GM19023 (cell line): ENCODE data around the gene MRPL54.

Experiments used
- ATAC-seq: cut with Tn5 transposase; IDR thresholded peaks from one replicate; pipeline ENCODE4 v1.9.1; 2021; ENCODE audit warnings: mild to moderate bottlenecking, moderate library complexity; ENCODE audit not compliant: unreplicated experiment

MRPL54 gene

DNA sequence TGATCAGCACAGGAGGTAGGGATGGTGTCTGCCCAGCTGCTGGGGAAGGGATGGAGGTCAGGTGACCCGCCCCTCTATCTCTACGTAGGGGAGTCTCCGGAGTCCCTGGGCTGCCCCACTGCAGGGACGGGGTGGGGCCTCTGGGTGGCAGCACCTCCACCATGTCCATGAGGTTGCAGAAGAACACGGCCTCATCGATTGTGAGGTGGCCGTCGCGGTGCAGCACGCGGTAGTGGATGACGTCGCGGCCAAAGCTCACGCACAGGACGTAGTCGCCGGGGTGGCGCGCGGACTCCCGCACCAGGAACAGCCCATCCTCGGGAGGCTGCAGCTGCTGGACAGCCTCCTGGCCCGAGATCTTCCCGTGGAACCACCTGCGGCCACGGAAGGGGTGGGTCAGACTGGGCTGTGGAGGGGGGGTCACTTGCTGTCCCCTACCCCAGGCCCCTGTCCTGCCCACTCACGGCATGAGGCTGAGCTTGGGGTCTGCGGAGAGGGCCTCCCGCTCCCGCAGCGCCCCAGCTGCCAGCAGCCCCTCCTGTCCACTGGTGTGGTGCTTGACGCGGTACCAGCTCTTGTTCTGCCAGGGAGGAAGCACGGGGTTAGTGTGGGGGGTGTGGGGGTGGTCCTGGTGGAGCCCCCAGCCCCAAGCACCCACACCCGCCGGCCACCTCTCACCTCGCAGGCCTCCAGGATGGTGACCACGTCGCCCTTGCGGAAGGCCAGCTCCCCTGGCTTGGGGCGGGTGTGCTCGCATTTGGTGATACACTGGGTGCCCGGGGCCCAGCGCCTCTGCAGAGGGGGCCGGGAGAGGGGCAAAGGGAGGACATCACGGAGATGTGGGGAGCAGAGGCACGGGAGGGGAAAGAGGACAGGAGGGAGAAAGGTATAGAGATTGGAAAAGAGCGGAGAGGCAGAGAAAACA is 21.4 kb downstream of the MRPL54 start:
- no peak for ATAC-seq

DNA sequence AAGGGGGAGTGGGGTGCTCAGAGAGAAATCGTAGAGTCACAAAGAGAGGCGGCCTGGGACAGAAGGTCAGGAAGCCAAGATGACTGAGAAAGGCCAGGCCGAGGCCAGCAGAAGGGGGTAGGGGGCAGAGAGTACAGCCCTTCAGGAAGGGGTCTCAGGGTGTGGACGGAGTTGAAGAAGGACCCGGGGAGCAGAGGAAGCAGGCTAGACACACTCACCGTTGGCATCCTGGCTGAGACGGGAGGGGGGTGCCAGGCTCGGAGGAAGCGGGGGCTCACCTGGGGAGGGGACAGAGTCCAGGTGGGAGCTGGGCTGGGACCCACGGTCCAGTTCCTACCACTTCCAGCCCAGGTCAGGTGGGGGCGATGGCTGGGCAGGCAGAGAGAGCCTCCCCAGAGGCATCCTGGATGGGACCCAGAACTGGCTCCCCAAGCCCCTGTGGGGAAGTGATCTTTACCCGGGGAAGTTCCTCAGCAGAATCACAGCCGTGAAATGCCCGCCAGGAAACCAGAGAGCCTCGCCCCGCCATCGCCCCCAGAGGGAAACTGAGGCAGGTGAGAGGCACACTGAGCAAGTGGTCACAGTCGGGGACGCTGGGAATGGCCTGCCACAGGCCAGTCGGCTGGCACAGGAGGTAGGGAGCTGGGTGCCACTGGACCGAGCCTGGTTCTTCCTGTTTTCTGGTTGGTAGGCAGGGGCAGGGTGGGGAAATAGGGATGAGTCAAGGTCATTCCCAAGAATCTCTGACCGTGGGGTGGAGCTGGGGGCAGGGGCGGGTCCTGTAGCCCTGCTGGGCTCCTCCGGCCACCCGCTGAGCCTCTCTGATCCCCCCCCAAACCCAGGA is 22.3 kb downstream of the MRPL54 start:
- no peak for ATAC-seq

DNA sequence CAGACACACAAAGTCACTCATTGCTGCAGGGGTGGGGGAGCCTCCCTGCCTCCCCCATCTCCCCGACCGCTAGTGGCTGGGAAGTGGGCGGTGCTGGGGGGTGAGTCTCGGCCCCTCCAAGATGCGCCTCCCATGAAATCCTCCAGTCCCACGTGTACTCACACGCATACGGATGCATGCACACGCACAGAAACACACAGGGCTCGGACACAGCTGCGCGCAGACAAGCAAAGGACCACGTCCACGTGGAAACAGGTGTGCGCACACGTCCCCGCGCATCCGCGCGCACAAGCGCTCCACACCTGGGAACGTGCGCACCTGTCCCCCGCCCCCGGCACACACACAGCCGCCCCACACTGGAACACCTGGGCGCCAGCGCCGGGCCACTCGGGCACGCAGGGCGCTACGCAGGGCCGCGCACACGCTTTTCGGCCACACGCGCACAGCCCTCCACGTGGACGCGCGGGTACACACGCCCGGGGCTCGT is 23.0 kb downstream of the MRPL54 start:
- no peak for ATAC-seq

DNA sequence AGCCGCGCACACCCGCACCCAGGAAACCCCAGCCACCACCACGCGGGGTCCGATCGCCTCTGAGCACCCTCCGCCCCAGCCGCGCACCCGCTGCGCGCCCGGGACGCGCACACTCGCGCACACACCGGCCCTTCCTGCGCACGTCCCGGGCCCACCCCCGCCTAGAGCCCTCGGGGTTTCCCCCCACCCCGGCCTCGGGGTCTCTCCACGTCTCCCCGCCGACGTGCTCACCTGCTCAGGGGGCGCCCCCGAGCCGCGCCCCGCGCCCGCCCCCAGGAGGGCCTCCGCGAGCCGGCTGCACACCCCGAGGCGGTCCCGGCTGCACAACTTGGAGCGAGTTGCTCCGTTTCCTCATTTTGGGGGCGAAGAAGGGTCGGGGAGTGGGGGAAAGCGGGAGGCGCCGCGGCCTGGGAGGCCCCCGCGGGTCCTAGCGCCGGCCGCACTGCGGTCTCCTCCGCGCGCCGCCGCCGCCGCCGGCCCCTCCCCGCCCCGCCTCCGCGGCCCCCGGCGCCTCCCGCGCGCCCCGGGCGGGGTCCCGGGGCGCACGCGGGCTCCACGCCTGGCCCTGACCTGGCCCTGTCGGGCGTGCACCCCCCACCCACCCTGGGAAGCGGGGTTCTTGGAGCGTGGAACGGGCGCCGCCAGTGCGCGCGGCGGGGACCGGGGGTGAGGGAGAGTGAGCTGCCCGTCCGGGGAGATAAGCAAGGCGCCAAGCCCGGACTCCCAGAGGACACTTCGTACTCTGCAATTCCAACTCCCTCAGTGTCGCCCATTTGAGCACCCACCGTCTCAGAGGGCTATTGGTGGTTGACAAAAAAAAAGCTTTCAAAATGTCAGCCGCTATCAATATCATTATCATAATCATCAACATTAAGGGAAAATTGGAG is 23.7 kb downstream of the MRPL54 start, which contains the start of gene MATK:
Gene MATK (minus strand): TSS at position 444 of the 887 bp plus-strand sequence. CDS start 1,246 bp downstream, outside the sequence.
- no peak for ATAC-seq

DNA sequence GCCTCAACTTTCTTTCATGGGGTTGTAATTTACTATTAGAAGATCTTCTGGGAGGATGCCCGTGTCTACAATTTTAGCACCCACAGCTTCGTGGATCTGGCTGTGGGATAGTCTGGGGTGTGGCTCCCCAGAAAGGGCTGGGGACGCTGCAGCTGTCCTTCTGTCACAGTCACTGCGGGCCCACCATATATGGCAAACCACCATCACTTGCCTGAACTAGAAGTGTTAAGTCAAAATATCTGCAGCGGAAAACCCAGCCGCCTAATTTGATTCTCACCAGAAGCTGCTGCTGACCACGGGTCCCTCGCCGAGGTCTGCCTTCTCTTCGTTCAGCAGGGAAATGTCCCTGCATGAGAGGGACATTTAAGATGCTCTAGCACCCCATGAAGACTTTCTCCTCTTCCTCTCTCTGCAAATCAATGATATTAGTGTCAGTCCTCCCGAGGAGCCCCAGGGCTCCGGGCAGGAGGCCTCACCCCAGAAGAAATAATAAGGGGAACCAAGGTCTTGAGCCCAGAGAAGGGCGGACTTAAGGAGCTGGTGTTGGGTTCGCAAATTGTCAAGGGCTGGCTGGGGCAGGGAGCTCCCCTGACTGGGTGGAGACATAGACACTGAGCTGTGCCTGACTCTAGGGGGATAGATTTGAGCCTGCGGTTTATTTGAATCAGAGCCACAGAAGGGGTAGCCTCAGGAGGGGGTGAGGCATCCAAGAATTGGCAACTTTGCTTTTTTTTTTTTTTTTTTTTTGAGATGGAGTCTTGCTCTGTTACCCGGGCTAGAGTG is 26.7 kb downstream of the MRPL54 start:
- no peak for ATAC-seq

DNA sequence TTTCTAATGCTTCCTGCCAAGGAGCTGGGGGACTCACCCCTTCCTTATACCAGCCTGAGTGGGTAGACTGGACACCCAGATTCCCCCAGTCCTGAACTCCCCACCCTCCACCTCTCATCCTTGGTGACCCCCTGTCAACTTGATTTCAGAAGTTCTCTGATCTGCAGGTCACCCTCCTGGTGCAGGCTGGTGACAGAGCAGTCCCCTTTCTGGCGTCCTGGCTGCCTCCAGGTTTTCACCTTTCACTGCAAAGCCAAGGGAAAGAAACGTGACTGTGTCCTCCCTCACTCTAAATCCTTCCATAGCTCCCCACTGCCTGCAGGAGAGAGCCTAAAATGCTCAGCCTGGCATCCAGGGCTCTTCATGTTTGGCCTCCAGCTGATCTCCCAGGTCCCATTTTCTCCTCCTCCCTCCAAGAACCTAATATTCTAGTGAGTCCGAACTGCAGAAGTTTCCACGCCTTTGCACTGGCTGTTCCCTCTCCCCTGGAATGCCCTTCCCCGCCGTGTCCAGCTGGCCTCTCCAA is 27.8 kb downstream of the MRPL54 start:
- ATAC-seq = no peak

DNA sequence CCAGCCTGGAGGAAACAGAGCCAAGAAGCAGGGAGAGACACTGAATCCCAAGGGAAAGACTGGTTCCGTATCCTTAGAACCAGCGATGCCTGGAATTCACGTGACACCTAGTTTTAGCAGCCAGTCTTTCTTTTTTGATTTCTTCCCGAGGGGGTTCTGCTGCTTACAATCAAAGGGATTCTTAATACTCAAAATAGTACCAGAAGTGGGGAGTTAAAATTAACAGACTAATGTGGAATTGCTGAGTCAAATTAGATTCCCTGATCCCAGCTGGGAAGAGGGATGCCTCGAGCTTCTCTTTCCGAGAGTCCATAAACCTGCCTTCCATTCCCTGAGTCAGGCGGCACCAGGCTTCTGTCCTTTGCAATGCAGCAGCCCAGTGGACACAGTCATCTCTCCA is 28.5 kb downstream of the MRPL54 start:
- no peak for ATAC-seq

DNA sequence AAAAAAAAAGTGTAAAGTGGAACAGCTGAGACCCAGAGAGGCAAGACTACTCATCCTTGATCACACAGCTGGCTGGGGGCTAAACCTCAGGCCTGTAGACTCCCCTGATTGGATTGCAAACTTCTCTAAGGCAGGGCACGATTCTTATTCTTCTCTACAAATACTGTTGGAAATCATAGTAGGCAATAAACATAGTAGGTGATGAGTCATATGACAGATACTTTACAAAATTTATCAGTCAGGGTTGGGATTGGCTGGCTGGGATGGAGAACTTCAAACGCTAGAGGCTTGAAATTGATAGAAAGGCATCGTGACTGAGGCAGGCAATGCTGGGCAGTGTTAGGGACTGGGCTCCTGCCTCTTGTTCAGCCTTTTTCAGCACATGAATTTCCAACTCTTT is 29.6 kb downstream of the MRPL54 start:
- no peak for ATAC-seq

DNA sequence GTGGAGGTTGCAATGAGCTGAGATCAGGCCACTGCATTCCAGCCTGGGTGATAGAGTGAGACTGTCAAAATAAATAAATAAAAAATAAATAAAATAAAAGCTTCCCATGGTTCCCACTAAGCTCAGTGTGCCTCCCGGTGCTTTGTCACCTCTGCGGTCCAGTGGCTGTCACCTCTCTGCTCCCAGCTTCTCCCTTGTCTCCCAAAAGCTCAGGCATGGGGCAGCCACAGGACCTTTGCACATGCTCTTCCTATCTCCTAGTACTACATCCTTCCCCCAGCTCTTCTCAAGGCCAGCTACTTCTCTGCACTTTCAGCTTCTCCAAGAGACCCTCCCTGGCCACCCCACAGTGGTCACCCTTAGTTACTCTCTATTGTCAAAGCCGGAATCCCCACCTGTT is 31.3 kb downstream of the MRPL54 start:
- ATAC-seq = no peak

DNA sequence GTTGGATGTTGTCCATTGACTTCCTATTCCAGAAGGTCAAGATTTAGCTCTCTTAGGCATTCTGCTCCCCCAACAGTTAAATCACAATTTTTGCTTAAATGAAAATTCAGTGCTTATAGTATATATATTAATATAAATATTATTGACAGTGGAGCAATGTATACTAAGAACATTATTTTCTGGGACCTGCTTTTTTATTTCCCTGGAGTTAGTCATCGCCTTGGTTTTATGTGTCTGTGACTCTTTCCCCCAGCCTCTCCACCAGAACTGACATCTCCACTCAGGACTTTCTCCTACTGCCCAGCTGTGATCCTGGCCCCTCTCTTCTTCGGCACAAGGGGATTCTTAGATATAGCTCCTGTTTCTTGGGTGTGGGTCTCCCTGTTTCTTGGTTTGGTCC is 33.9 kb downstream of the MRPL54 start:
- ATAC-seq = no peak

DNA sequence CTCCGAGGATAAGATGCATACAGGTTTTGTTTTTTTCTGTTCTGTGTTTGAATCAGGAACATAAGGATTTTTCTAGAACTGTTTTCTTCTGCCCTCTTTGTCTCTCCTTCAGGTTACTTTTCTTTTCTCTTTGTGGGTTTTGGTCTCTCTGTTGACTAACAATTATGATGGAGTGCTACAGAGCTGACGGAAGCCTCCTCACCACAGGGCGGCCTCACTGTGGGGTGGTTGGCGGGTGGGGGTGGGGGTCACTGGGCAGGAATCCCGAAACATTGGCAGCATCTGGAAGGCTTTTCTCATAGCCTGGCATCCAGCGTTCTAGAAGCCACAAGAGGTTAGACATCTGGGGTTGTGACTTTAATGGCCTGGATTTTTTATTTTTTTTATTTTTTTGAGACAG is 35.7 kb downstream of the MRPL54 start:
- ATAC-seq = no peak

DNA sequence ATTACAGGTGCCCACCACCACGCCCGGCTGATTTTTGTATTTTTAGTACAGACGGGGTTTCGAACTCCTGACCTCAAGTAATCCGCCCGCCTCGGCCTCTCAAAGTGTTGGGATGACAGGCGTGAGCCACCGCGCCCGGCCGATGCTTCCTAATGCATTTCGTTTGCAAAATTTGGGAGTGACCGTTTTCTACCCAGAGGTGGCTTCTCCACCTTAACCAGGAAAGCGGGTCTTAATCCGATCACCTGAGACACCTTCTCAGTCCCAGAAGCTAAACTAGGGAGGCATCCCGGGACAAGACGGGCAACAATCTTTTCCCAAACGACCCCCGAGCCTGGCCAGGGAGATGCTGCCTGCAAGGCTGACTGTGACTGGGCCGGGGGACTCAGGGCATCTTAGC is 38.5 kb downstream of the MRPL54 start:
- ATAC-seq = no peak

DNA sequence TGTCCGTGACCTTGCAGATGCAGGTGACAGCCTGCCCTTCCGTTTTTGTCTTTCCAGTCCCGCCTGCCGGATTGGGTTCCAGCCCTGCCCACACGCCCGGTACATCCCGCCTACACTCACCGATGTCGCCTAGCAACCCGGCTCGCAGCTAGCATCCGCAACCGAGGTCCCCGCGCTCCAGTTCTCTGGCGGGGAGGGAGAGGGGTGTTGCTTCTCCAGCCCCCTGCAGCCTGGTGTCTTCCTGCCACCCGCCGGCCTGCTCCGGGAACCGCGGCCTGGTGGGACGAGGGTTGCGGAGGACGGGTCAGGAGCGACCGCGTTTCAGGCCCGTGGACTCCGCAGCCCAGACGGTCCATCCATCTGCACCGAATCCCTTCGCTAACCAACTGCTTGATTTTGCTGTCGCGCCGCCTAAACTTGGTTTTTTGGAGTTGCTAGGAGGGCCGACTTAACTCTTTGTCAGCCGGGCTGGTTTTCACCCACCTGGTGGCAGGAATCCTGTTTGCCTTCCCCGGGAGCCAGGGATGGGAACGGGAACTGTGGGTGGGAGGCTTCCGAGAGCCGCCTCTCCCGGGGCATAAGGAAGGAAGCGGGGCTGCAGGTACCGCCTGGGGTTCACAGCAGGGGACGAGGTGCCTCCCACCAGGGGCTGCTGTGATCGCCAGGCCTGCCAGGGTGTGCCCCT is 39.1 kb downstream of the MRPL54 start:
- no peak for ATAC-seq

DNA sequence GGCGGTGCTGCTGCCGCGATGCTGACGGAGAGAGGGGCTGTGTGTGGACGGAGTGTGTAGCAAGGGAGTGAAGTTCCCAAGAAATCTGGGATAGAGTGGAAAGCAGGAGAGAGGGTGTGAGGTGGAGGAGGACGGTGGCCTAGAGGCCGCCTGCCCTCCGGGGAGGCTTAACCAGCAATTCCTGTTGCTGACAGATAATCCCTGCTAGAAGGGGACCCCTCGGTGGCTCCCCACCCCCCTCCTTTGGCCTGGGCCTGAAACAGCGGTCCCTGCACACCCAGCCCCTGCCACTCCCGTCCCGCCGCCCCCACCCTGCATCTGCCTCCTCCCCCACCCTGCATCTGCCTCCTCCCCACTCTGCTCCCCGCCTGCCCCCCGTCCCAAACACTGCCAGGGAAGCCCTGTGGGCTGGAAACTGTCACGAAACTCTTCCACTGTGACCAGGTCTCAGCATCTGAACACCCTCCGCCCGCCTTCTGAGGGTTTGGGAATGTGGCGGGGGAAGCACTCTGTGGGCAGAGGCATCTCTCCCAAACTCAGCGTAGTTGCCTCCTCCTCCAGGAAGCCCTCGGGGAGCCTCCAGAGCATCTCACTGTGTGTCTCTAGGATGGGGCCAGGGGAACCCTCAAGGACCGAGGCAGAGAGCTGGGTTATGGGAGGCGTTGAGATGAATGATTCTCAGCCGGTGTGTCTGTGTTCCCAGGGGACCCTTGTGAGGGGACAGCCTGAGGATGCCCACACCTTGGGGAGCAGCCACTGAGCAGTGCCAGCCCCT is 40.8 kb downstream of the MRPL54 start:
- ATAC-seq = no peak

DNA sequence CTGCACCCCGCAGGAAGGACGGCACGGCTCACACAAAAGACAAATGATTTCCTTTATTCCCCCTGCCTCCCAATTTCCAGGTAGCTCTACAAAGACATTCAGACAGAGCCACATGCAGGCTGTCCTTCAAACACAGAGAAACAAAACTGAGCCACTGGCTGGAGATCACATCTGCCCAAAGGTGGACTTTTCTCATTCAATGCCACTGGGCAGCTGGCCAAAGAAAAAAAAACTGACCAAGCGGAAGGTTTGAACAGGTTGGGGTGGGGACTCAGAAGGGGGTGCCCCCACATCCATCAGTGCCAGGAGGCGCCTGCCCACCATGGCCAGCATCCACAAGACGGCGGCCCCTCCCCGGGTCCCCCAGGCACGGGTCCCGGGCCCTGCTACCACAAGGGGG is 41.5 kb downstream of the MRPL54 start:
- no peak for ATAC-seq

DNA sequence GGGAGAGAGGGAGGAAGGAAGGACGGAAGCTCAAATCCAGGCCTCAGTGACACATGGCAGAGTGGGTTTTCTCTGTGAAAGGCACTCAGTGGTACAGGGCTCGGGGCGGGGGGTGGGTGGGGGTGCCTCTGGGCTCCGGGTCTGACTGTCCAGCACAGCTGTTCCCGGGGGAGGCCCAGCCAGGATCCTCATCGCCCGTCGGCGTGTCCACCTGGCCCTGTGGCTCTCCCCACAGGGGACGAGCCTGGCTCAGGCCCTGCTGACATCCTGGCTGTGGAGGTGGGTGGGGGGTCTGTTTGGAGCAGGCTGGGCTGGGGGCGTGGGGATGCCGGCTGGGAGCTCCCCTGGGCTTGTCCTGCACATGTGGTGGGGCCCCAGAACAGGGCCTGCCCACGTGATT is 41.9 kb downstream of the MRPL54 start:
- no peak for ATAC-seq

DNA sequence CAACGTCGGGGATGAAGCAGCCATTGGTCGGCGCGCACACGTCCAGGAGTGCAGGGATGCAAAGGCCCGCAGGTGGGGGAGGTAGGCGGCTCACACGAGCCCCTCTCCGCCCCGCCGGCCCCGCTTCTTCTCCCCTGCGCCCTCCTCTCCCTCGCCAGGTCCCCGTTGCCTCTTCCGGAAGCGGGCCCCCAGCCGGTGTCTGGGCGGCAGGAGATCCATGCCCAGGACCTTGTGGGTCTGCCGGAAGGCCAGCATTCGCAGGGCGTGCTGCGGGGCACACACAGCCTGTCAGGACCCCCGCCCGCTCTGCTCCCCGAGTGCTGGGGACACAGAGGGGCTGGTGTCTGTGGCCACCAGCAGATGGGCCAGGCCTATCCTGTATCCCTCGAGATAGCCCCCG is 43.4 kb downstream of the MRPL54 start:
- ATAC-seq = no peak

DNA sequence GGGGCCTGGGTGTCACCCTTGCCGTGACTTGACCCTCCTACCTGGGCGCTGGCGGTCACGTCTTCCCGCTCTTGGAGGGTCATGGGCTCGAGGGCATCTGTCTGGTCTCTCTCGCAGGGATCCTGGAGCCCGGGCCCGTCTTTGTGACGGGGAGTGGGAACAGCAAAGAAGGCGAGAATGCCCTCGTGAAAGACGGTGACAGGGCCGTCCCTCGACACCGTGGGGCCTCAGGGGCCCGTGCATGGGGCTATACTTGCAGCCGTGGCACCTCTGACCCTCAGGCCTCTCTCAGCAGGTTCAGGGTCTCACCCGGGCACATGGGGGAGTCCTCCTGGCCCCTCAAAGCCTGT is 44.6 kb downstream of the MRPL54 start:
- ATAC-seq = no peak
